MM.1S (cell line): Measurements from ENCODE around the gene SYAP1.
"Not testable (repeated sequence)": the region's sequence is repeated elsewhere in the genome, so short reads cannot be mapped to it uniquely, and the experiment has no call there.

Experiments used
- DNase-seq: peaks from one replicate; pipeline ENCODE4 v3.0.0-alpha.2; 2015
- H2AFZ ChIP-seq: fragments of 300-600 bp; sonication (generic); 2 replicates; pipeline ENCODE4 v1.6.0; 2016; ENCODE audit warnings: antibody characterized with exemption, low read length
- H3F3A ChIP-seq: fragments of 300-600 bp; sonication (generic); 2 replicates; pipeline ENCODE4 v1.6.1; 2016; ENCODE audit warnings: mild to moderate bottlenecking, antibody characterized with exemption, low read length, moderate library complexity, mixed read lengths; ENCODE audit not compliant: insufficient read depth
- H3K27ac ChIP-seq: fragments of 300-600 bp; sonication (generic); 2 replicates; pipeline ENCODE4 v1.5.1; 2016; ENCODE audit warnings: mild to moderate bottlenecking, low read length
- H3K27me3 ChIP-seq: fragments of 300-600 bp; sonication (generic); replicated peaks from 2 replicates; pipeline ENCODE4 v1.6.0; 2016; ENCODE audit warnings: low read length; ENCODE audit not compliant: insufficient read depth
- H3K36me3 ChIP-seq: fragments of 300-600 bp; sonication (generic); replicated peaks from 2 replicates; pipeline ENCODE4 v1.6.1; 2016; ENCODE audit warnings: mild to moderate bottlenecking, low read length, mixed read lengths; ENCODE audit not compliant: insufficient read depth
- H3K4me1 ChIP-seq: fragments of 300-600 bp; sonication (generic); 2 replicates; pipeline ENCODE4 v1.6.1; 2016; ENCODE audit warnings: low read length, mixed read lengths
- H3K4me2 ChIP-seq: fragments of 300-600 bp; sonication (generic); 2 replicates; pipeline ENCODE4 v1.6.0; 2016; ENCODE audit warnings: low read depth, low read length
- H3K4me3 ChIP-seq: fragments of 300-600 bp; sonication (generic); 2 replicates; pipeline ENCODE4 v1.5.1; 2016; ENCODE audit warnings: low read length, mixed read lengths
- H3K79me2 ChIP-seq: fragments of 300-600 bp; sonication (generic); 2 replicates; pipeline ENCODE4 v1.6.1; 2016; ENCODE audit warnings: mixed run types, low read length, mixed read lengths
- H3K9ac ChIP-seq: fragments of 300-600 bp; sonication (generic); 2 replicates; pipeline ENCODE4 v1.6.1; 2016; ENCODE audit warnings: low read length, mixed read lengths
- H3K9me2 ChIP-seq: fragments of 300-600 bp; sonication (generic); replicated peaks from 2 replicates; pipeline ENCODE4 v1.6.1; 2016; ENCODE audit warnings: mild to moderate bottlenecking, low read length, mixed read lengths; ENCODE audit not compliant: insufficient read depth
- H3K9me3 ChIP-seq: fragments of 300-600 bp; sonication (generic); replicated peaks from 2 replicates; pipeline ENCODE4 v1.6.1; 2016; ENCODE audit warnings: mild to moderate bottlenecking, low read length, mixed read lengths; ENCODE audit not compliant: insufficient read depth
- H4K20me1 ChIP-seq: fragments of 300-600 bp; sonication (generic); 2 replicates; pipeline ENCODE4 v1.6.1; 2016; ENCODE audit warnings: mild to moderate bottlenecking, low read length, moderate library complexity, mixed read lengths; ENCODE audit not compliant: insufficient read depth
- CTCF ChIP-seq: fragments of 300-600 bp; sonication (generic); IDR thresholded peaks from 2 replicates; pipeline ENCODE4 v1.5.1; 2016; ENCODE audit warnings: antibody characterized with exemption, low read length, mixed read lengths
- EZH2 ChIP-seq: fragments of 300-600 bp; sonication (generic); optimal IDR thresholded peaks from 2 replicates; pipeline ENCODE3; 2017; ENCODE audit warnings: low read depth, mild to moderate bottlenecking, antibody characterized with exemption, low read length, mixed read lengths
- EZH2phosphoT487 ChIP-seq: fragments of 300-600 bp; sonication (generic); IDR thresholded peaks from 2 replicates; pipeline ENCODE4 v1.6.1; 2018; ENCODE audit warnings: antibody characterized with exemption, low read length

SYAP1 gene

GRCh38 chrX:16712548-16713155 lies 6.8 kb upstream of the SYAP1 start, which contains the start of gene CTPS2:
TSS of gene CTPS2 (minus strand) at chrX:16712669. CDS start at chrX:16702902, 9,767 bp downstream.
- H3K9me3 ChIP-seq = no peaks in the 10 kb centered on the region
- no peaks in the 10 kb centered on the region for H3K27me3 ChIP-seq
- peak within 1 kb of the TSS; percentile 88 for H2AFZ ChIP-seq
- peak within 1 kb of the TSS; percentile 91 for H3K4me3 ChIP-seq
- H4K20me1 ChIP-seq = no peaks in the 10 kb centered on the region
- H3F3A ChIP-seq = no peaks in the 10 kb centered on the region
- H3K9me2 ChIP-seq = no peaks in the 10 kb centered on the region
- H3K4me1 ChIP-seq = no peaks in the 10 kb centered on the region
- H3K79me2 ChIP-seq = no peaks in the 10 kb centered on the region
- TF ChIP-seq EZH2phosphoT487 (no peak), CTCF (no peak)
- peak within 1 kb of the TSS; percentile 78 for H3K4me2 ChIP-seq
- H3K27ac ChIP-seq = peak within 1 kb of the TSS; percentile 38; the same call in 1 of the 2 replicates
- H3K9ac ChIP-seq = peak within 1 kb of the TSS; percentile 81
- DNase-seq = peak; percentile 65
- no peaks in the 10 kb centered on the region for H3K36me3 ChIP-seq

- no peaks in the 10 kb centered on the region for H4K20me1 ChIP-seq
- no peak for TF ChIP-seq EZH2
- TF ChIP-seq CTCF = no peak
- no peak for TF ChIP-seq EZH2phosphoT487
- no peaks in the 10 kb centered on the region for H3K27me3 ChIP-seq
- no peaks in the 10 kb centered on the region for H3K4me1 ChIP-seq
- H3K4me3 ChIP-seq = no peak overlapping the region
- no peak for DNase-seq
- H2AFZ ChIP-seq = no peak overlapping the region
- no peak overlapping the region for H3K27ac ChIP-seq
- no peak overlapping the region for H3K4me2 ChIP-seq
- H3K9me3 ChIP-seq = no peaks in the 10 kb centered on the region
- H3K79me2 ChIP-seq = no peaks in the 10 kb centered on the region
- no peaks in the 10 kb centered on the region; the same call in 1 of the 2 replicates for H3F3A ChIP-seq
- no peaks in the 10 kb centered on the region for H3K36me3 ChIP-seq
- H3K9ac ChIP-seq = no peak overlapping the region
- no peaks in the 10 kb centered on the region for H3K9me2 ChIP-seq
These were observed 4.9 kb upstream of the SYAP1 start for GRCh38 chrX:16714504-16714903.

- H3K4me3 ChIP-seq, H3K79me2 ChIP-seq, DNase-seq, H2AFZ ChIP-seq, H3K9me3 ChIP-seq, H3F3A ChIP-seq, H3K4me1 ChIP-seq, H3K27me3 ChIP-seq, H3K27ac ChIP-seq, H3K9me2 ChIP-seq, H3K36me3 ChIP-seq, H4K20me1 ChIP-seq, H3K9ac ChIP-seq, H3K4me2 ChIP-seq: not testable (repeated sequence)
These were observed 3.8 kb upstream of the SYAP1 start for GRCh38 chrX:16715638-16716037.

- H3K27ac ChIP-seq, H3K4me3 ChIP-seq, H3K4me1 ChIP-seq, H3K9me2 ChIP-seq, H3K9me3 ChIP-seq, H3F3A ChIP-seq, DNase-seq, H2AFZ ChIP-seq, H3K36me3 ChIP-seq, H3K4me2 ChIP-seq, H3K27me3 ChIP-seq, H4K20me1 ChIP-seq, H3K9ac ChIP-seq: not testable (repeated sequence)
- H3K79me2 ChIP-seq = peaks cover 18% of the 10 kb centered on the region
These were observed 3.0 kb upstream of the SYAP1 start for GRCh38 chrX:16716451-16716850.
